Measurements from ENCODE around the gene TRIB2.

The TRIB2 gene

DNA sequence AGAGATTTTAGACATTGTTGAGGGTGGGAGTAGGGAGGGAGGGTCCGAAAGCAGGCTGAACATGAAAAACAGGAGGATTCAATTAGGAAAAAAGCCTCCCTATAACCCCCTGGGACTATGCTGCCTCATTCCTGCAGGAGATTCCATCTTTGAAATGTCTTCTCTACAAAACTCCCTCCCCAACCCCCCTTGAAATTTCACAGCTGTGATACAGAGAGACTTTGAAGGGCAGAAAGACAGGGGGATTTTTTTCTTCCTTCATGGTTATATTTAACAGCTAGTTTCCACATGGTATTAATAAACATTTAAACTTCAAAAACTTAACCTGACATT, 57.6 kb downstream of the TRIB2 start:
- H2AK5ac ChIP-seq (ENCODE audit: low read length, severe bottlenecking), result no peak overlapping the region
- H3K4me3 ChIP-seq (ENCODE audit: insufficient read depth in 1 of 2, low read depth in 1 of 2, low read length in 2 of 2), result no peak overlapping the region
- no peak overlapping the region for H3K4me2 ChIP-seq (ENCODE audit: low read length, poor library complexity, severe bottlenecking)
- WGBS, result no CpG with 5 or more reads among the region's 1 CpG
- peaks cover 6% of the 10 kb centered on the region for H3K9me3 ChIP-seq (ENCODE audit: control insufficient read depth, low read length)
- H3K27ac ChIP-seq (ENCODE audit: low read length, poor library complexity, severe bottlenecking), result no peak overlapping the region
- no peaks in the 10 kb centered on the region for H3K4me1 ChIP-seq (ENCODE audit: control insufficient read depth, insufficient read depth, low read depth, low read length)
- no peak for DNase-seq
- H3K27me3 ChIP-seq (ENCODE audit: control insufficient read depth in 1 of 2, insufficient read depth in 1 of 2, low read length in 2 of 2), result no peaks in the 10 kb centered on the region
- H3K14ac ChIP-seq (ENCODE audit: low read length in 2 of 2), result no peak overlapping the region
- no peak overlapping the region for H2BK120ac ChIP-seq (ENCODE audit: low read depth, low read length)
- H2AFZ ChIP-seq (ENCODE audit: low read depth, low read length), result no peak overlapping the region
- H3K36me3 ChIP-seq (ENCODE audit: control insufficient read depth in 1 of 2, insufficient read depth in 2 of 2, low read depth in 1 of 2, low read length in 2 of 2), result no peaks in the 10 kb centered on the region
- no peak overlapping the region for H2BK15ac ChIP-seq (ENCODE audit: low read depth, poor library complexity, severe bottlenecking)
- H3K23ac ChIP-seq (ENCODE audit: low read length in 2 of 2), result no peak overlapping the region
- no peak overlapping the region for H3K18ac ChIP-seq (ENCODE audit: low read depth in 1 of 2, low read length in 2 of 2)
- H3K79me1 ChIP-seq (replicated peaks; ENCODE audit: low read length, poor library complexity, severe bottlenecking), result no peaks in the 10 kb centered on the region
- no peak overlapping the region for H2BK5ac ChIP-seq (ENCODE audit: low read depth, low read length, poor library complexity, severe bottlenecking)
- no peak overlapping the region for H3K9ac ChIP-seq (ENCODE audit: low read length)
- H4K8ac ChIP-seq (ENCODE audit: low read length), result no peak overlapping the region
- no peak overlapping the region for H2BK12ac ChIP-seq (ENCODE audit: low read length in 2 of 2)
- no peak overlapping the region for H3K4ac ChIP-seq (ENCODE audit: low read depth in 1 of 2, low read length in 2 of 2)
- no peak overlapping the region for H4K91ac ChIP-seq (ENCODE audit: low read length)

DNA sequence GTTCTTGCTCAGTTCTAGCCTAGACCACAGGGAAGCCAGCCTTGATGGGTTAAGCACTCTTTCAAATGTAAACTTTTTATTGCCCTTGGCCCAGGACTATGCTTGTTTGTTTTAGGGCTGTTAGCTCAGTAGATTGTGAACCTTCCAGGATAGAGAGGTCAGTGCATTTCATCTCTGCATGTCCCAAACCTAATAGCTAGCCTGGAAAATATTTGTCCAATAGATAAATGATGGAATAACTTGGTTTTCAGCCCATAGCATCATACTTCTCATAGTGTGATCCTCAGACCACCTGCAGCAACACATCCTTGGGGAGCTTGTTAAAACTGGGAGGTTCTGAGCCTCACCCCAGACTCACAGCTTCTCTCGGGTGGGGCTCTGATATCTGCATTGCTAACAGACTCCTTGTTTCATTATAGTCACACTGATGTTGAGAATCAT, 59.8 kb downstream of the TRIB2 start:
- H3K4me2 ChIP-seq (ENCODE audit: low read length, poor library complexity, severe bottlenecking), result no peak overlapping the region
- no peak for DNase-seq
- H3K36me3 ChIP-seq (ENCODE audit: control insufficient read depth in 1 of 2, insufficient read depth in 2 of 2, low read depth in 1 of 2, low read length in 2 of 2), result no peaks in the 10 kb centered on the region
- no peak overlapping the region for H3K4ac ChIP-seq (ENCODE audit: low read depth in 1 of 2, low read length in 2 of 2)
- no peak overlapping the region for H3K27ac ChIP-seq (ENCODE audit: low read length, poor library complexity, severe bottlenecking)
- no peak overlapping the region for H3K14ac ChIP-seq (ENCODE audit: low read length in 2 of 2)
- H2AK5ac ChIP-seq (ENCODE audit: low read length, severe bottlenecking), result no peak overlapping the region
- no peaks in the 10 kb centered on the region for H3K4me1 ChIP-seq (ENCODE audit: control insufficient read depth, insufficient read depth, low read depth, low read length)
- H2AFZ ChIP-seq (ENCODE audit: low read depth, low read length), result no peak overlapping the region
- H4K8ac ChIP-seq (ENCODE audit: low read length), result no peak overlapping the region
- H3K18ac ChIP-seq (ENCODE audit: low read depth in 1 of 2, low read length in 2 of 2), result no peak overlapping the region
- peaks cover 6% of the 10 kb centered on the region for H3K9me3 ChIP-seq (ENCODE audit: control insufficient read depth, low read length)
- H3K9ac ChIP-seq (ENCODE audit: low read length), result no peak overlapping the region
- no peaks in the 10 kb centered on the region for H3K79me1 ChIP-seq (replicated peaks; ENCODE audit: low read length, poor library complexity, severe bottlenecking)
- H3K4me3 ChIP-seq (ENCODE audit: insufficient read depth in 1 of 2, low read depth in 1 of 2, low read length in 2 of 2), result no peak overlapping the region
- no peak overlapping the region for H4K91ac ChIP-seq (ENCODE audit: low read length)
- H2BK5ac ChIP-seq (ENCODE audit: low read depth, low read length, poor library complexity, severe bottlenecking), result no peak overlapping the region
- no peak overlapping the region for H2BK120ac ChIP-seq (ENCODE audit: low read depth, low read length)
- H3K23ac ChIP-seq (ENCODE audit: low read length in 2 of 2), result no peak overlapping the region
- H2BK12ac ChIP-seq (ENCODE audit: low read length in 2 of 2), result no peak overlapping the region
- WGBS, result 100% methylated on average over 1 of the region's 1 CpG
- H2BK15ac ChIP-seq (ENCODE audit: low read depth, poor library complexity, severe bottlenecking), result no peak overlapping the region
- H3K27me3 ChIP-seq (ENCODE audit: control insufficient read depth in 1 of 2, insufficient read depth in 1 of 2, low read length in 2 of 2), result no peaks in the 10 kb centered on the region

DNA sequence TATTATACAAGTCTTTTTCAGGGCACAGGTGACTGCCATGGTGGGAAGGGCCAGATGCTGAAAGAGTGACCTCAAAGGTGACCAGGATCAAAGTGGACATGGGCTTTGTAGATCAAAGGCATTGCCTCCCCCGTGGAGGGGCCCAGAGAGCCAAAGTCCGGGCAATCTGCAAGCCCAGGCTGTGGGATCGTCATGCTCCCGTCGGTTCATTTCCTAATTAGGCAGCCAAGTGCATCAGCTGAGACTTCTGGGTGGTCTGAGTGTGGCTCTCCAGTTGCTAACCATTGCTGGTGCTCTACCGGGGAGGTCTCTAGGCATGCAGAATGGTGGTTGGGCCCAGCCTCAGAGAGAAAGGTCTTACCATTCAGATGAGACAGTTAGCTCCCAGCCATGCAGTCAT, 61.6 kb downstream of the TRIB2 start:
- H3K27ac ChIP-seq (ENCODE audit: low read length, poor library complexity, severe bottlenecking), result no peak overlapping the region
- H3K4me1 ChIP-seq (ENCODE audit: control insufficient read depth, insufficient read depth, low read depth, low read length), result no peaks in the 10 kb centered on the region
- no peak for DNase-seq
- H2AFZ ChIP-seq (ENCODE audit: low read depth, low read length), result no peak overlapping the region
- no peak overlapping the region for H3K4me3 ChIP-seq (ENCODE audit: insufficient read depth in 1 of 2, low read depth in 1 of 2, low read length in 2 of 2)
- no peak overlapping the region for H3K23ac ChIP-seq (ENCODE audit: low read length in 2 of 2)
- H4K91ac ChIP-seq (ENCODE audit: low read length), result no peak overlapping the region
- no peak overlapping the region for H3K9ac ChIP-seq (ENCODE audit: low read length)
- no peaks in the 10 kb centered on the region for H3K79me1 ChIP-seq (replicated peaks; ENCODE audit: low read length, poor library complexity, severe bottlenecking)
- H3K4me2 ChIP-seq (ENCODE audit: low read length, poor library complexity, severe bottlenecking), result no peak overlapping the region
- H2BK12ac ChIP-seq (ENCODE audit: low read length in 2 of 2), result peak overlapping the region in 1 of 2 experiments; percentile 6
- H4K8ac ChIP-seq (ENCODE audit: low read length), result no peak overlapping the region
- H2BK5ac ChIP-seq (ENCODE audit: low read depth, low read length, poor library complexity, severe bottlenecking), result no peak overlapping the region
- H2BK15ac ChIP-seq (ENCODE audit: low read depth, poor library complexity, severe bottlenecking), result no peak overlapping the region
- H3K9me3 ChIP-seq (ENCODE audit: control insufficient read depth, low read length), result peaks cover 6% of the 10 kb centered on the region
- H2AK5ac ChIP-seq (ENCODE audit: low read length, severe bottlenecking), result no peak overlapping the region
- H2BK120ac ChIP-seq (ENCODE audit: low read depth, low read length), result no peak overlapping the region
- no peak overlapping the region for H3K14ac ChIP-seq (ENCODE audit: low read length in 2 of 2)
- 57% methylated on average over 6 of the region's 6 CpGs for WGBS
- no peaks in the 10 kb centered on the region for H3K27me3 ChIP-seq (ENCODE audit: control insufficient read depth in 1 of 2, insufficient read depth in 1 of 2, low read length in 2 of 2)
- H3K36me3 ChIP-seq (ENCODE audit: control insufficient read depth in 1 of 2, insufficient read depth in 2 of 2, low read depth in 1 of 2, low read length in 2 of 2), result no peaks in the 10 kb centered on the region
- H3K4ac ChIP-seq (ENCODE audit: low read depth in 1 of 2, low read length in 2 of 2), result no peak overlapping the region
- H3K18ac ChIP-seq (ENCODE audit: low read depth in 1 of 2, low read length in 2 of 2), result no peak overlapping the region

DNA sequence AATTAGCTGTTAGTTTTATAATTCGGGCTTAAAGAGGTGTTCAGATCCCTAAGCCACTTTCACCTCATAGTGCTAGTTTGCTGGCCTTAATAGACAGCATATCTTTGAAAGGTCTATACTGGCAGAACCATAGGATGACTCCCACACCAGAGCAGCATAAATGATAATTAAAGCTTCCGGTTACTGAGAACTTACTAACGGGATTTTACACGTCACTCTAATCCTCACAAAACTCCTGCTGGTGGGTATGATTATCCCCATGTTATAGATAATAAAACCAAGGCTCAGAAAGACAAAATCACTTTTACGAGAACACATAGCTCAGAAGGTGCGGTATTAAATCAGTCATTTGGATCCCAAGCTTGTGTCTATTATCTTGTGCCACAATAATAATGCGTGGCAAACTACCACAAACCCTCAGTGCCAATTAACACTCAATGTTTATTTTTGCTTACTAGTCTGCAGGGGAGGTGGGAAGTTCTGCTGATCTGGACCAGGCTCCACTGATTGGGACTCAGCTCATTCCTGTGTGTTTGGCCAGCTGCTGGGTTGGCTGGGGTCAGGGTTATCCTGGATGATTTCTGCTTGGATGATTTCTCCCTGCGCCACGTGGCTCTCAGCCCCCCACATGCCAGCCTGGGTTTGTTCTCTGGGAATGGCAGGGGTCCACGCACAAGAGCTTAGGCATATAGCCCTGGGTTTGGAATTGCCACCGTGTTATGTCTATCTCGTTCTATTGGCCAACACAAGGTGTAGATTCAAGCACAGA, 62.3 kb downstream of the TRIB2 start:
- Histone ChIP-seq H3K9ac (ENCODE audit: low read length) (no peak overlapping the region), H3K14ac (ENCODE audit: low read length in 2 of 2) (no peak overlapping the region), H3K9me3 (ENCODE audit: control insufficient read depth, low read length) (peaks cover 6% of the 10 kb centered on the region), H3K18ac (ENCODE audit: low read depth in 1 of 2, low read length in 2 of 2) (no peak overlapping the region), H2AFZ (ENCODE audit: low read depth, low read length) (no peak overlapping the region), H2AK5ac (ENCODE audit: low read length, severe bottlenecking) (no peak overlapping the region), H3K27ac (ENCODE audit: low read length, poor library complexity, severe bottlenecking) (no peak overlapping the region), H2BK12ac (ENCODE audit: low read length in 2 of 2) (peak overlapping the region in 1 of 2 experiments; percentile 21), H2BK120ac (ENCODE audit: low read depth, low read length) (no peak overlapping the region), H4K8ac (ENCODE audit: low read length) (no peak overlapping the region), H3K79me1 (replicated peaks; ENCODE audit: low read length, poor library complexity, severe bottlenecking) (no peaks in the 10 kb centered on the region), H3K36me3 (ENCODE audit: control insufficient read depth in 1 of 2, insufficient read depth in 2 of 2, low read depth in 1 of 2, low read length in 2 of 2) (no peaks in the 10 kb centered on the region), H4K91ac (ENCODE audit: low read length) (no peak overlapping the region), H3K4me1 (ENCODE audit: control insufficient read depth, insufficient read depth, low read depth, low read length) (no peaks in the 10 kb centered on the region), H3K23ac (ENCODE audit: low read length in 2 of 2) (no peak overlapping the region), H3K27me3 (ENCODE audit: control insufficient read depth in 1 of 2, insufficient read depth in 1 of 2, low read length in 2 of 2) (no peaks in the 10 kb centered on the region), H3K4me2 (ENCODE audit: low read length, poor library complexity, severe bottlenecking) (no peak overlapping the region), H2BK15ac (ENCODE audit: low read depth, poor library complexity, severe bottlenecking) (no peak overlapping the region), H3K4me3 (ENCODE audit: insufficient read depth in 1 of 2, low read depth in 1 of 2, low read length in 2 of 2) (no peak overlapping the region), H3K4ac (ENCODE audit: low read depth in 1 of 2, low read length in 2 of 2) (no peak overlapping the region), H2BK5ac (ENCODE audit: low read depth, low read length, poor library complexity, severe bottlenecking) (no peak overlapping the region)
- 93% methylated on average over 12 of the region's 12 CpGs for WGBS
- no peak for DNase-seq
